Hindlimb muscle (tissue), 1 donor: ENCODE data around the gene GALNT9. TPM values are rescaled to one million over a fixed set of nuclear protein-coding genes. Genes with fewer than 3 reads are reported as not detected.

Experiments
- DNase-seq: peaks from one replicate; pipeline ENCODE4 v3.0.0-alpha.2; 2013
- polyA plus RNA-seq: library from polyadenylated mRNA; unstranded; fragments of 120-200 nt; gene quantifications from one replicate; pipeline ENCODE4 v1.2.1, GENCODE V29; 2013; ENCODE audit not compliant: insufficient read length

GALNT9 gene
- polyA plus RNA-seq, 1 donor: 1.5 TPM

- DNase-seq: no peak
Observed at GRCh38 chr12:132167611-132168310, 161.6 kb downstream of the GALNT9 start.

DNA sequence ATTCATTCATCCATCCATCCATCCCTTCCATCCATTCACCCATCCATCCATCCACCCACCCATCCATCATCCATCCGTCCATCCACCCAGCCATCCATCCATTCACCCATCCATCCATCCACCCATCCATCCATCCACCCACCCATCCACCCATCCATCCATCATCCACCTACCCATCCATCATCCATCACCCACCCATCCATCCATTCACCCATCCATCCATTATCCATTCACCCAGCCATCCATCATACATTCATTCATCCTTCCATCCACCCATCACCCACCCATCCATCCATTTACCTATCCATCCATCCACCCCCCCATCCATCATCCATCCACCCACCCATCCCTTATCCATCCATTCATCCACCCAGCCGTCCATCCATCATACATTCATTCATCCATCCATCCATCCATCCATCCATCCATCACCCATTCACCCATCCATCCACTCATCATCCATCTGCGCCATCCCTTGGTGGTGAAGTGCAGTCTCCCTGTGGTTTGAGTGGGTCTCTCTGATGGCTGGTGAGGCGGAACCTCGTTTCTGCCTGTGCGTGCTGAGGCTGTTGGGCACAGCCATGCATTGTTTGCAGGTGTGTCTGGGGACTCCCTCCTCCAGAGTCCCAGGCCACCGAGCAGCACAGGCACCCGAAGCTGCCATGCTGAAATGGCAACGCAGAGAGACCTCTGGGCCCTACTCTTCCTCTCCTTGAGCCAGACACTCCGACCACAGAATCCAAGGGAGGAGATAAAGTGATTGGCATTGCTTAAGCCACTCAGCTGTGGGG, 162.4 kb downstream of the GALNT9 start:
- no peak for DNase-seq

- DNase-seq: no peak
Observed at GRCh38 chr12:132166093-132166492, 163.3 kb downstream of the GALNT9 start.

DNA sequence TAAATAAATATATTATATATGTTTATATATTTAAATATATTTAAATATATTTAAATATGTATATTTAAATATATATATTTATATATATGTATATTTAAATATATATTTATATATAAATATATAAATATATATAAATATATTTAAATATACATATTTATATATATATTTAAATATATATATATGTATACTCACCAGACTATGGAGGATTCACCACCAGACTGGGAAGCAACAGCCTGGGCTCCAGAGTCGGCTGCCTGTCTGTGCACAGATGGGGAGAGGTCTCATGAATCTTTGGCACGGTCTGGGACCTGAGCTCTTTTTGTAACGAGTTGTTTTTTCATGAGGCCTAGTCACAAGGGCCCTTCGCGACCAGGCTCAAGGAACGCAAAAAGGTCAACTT, 163.8 kb downstream of the GALNT9 start:
- DNase-seq: no peak

- DNase-seq: no peak
Observed at GRCh38 chr12:132164426-132164825, 165.0 kb downstream of the GALNT9 start.

DNA sequence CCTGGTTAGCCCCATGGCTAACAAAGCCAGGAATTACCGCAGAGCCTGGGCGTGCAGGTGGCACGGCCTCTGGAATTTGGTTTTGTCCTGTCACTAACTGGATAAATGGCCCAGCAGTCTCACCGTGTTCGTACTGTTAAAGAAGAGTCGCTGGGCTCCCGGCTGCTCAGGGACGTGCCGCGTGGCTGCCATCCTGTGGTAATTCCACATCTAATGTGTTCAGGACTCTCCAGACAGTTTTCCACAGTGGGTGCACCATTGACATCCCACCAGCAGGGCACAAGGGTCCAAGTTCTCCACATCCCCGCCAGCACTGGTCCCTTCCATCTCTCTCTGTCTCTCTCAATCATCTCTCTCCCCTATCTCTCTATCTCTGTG, 165.5 kb downstream of the GALNT9 start:
- DNase-seq: no peak

DNA sequence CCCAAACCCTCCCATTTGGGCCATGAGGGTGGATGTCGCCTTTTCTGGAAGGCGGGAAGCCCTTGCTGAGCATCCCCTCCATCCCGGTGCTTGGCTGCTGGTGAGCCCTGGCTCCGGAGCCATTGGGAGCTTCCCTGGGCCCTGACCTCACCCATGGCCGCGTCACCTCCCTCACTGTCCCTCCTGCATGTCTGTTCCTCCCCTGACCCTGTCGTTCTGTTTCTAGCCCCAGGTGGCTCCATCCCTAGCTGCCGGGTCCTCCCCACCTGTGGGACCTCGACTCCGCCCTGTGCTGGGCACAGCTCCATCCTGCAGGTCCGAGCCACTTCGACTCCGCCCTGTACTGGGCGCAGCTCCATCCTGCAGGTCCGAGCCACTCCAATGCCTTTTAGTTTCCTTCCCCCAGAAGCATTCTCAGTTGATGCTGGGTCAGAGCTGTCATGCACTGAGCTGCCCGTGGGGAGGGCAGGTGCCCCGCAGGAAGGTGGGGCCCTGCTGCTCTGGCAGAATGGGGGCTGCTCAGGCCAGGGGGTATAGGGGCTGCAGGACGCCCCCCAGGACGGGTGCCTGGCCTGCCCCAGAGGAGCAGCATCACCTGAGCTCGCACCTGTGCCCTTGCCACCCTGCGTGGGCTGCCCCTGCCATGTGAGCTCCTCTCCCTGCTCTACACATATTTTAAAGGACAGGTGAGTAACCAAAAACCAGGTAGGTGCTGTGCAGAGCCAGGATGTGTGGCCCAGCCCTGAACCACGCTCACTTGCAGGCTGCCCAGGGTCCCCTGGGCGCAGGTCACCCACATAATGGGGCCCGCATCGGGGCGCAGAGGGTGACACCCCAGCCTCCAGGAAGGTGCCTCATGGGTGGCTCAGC, 166.1 kb downstream of the GALNT9 start:
- DNase-seq: no peak

DNA sequence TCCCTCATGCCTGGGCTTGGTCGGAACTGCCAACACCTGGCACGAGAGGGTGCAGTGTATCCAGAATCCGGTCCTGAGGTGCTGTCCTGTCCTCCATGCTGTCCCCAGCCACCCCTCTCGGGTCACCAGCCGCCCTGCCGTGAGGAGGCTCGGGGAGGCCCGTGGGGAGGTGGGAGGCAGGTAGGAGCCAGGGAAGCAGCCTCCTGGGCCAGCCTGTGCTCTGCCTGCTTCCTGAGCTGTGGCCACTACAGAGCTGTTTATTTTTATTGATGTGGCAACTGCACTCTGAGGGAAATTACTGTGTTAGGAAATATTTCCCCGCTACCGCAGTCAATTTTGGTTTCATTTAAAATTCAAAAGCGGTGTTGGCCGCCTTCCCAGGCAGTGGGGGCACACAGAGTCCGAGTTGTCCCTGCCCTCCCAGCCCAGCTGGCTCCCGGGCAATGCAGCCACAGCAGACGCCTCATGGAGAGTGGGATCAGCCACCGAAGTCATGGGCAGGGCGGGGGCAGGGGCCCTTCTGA, 166.8 kb downstream of the GALNT9 start:
- DNase-seq: no peak

GRCh38 chr12:132161796-132162507, 167.4 kb downstream of the GALNT9 start:
- DNase-seq: no peak

- DNase-seq: no peak
Observed at GRCh38 chr12:132161036-132161781, 168.2 kb downstream of the GALNT9 start.

DNA sequence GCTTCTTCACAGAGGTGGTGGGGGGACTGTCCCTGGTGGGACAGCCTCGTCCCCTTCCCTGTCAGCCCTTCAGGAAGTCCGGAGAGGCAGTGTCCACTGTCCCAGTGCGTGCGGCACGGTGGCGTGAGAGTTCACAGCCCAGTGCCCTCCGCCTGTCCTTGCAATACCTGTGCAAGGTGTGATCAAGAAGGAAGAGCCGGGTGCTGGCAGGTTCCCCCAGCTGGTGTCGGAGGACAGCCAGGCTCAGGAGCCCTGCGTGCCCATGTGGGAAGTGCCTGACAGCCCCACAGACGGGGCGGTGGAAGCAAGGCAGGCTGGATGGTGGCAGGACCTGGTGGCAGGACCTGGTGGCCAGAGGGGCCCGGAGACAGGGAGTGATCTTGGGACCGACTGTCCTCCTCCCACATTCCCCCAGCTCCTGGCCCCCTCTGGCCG, 168.8 kb downstream of the GALNT9 start:
- DNase-seq: no peak

DNA sequence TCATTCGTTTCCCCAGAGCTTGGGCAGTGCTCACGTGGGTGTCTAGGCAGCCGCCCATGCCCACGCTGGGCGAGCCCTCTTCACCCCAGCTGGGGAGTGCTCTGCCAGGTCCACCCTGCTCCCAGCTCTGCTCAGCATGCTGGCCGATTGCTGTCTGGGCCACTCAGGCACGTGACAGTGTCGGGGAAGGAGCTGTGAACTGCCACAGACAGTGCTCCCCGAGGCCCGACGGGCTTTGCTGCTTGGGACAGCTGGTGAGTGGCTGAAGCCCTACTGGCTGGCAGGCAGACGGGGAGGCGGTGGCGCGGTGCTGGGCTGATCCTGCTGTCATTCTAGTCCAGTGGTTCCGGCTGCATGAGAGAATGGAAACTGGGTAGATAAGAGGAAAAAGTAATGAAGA, 169.4 kb downstream of the GALNT9 start:
- no peak for DNase-seq

- no peak for DNase-seq
Observed at GRCh38 chr12:132159555-132160003, 169.8 kb downstream of the GALNT9 start.

DNA sequence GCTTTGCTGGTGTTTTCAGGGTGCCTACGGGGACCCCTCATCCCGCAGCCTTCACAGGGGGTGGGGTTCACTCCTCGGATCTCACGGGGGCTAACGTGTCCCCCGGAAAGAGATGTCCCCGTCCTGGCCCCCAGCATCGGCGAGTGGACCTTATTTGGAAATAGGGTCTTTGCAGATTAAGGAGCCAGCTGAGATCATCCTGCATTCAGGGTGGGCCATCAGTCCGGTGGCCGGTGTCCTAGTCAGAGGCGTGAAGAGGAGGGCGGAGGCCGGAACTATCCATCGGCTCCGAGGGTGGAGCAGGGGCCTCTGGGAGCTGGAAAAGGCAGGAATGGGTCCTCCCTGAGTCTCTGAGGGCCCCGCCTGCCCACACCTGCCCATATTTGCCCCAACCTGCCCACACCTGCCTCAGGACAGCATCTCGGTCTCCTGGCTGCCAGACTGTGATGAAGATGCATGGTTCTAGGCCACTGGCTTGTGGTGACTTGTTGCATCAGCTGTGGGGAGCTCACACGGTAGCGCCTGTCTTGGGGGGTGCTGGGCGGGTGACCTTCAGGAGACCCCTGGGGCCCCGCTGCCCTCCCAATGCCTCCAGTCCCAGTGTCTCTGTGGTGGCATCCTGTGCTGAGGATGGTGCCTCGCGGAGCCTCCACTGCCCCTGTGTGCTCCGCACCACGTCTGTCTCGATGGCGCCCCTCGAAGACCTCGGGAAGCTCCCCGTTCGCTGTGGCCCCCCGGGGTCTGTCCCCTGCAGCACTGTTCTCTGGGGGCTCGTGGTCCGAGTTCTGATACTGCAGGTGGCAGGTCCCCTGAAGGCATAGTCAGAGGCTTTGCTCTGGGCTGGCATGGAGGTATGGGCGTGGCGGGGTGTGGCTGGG, 170.5 kb downstream of the GALNT9 start:
- DNase-seq: no peak

DNA sequence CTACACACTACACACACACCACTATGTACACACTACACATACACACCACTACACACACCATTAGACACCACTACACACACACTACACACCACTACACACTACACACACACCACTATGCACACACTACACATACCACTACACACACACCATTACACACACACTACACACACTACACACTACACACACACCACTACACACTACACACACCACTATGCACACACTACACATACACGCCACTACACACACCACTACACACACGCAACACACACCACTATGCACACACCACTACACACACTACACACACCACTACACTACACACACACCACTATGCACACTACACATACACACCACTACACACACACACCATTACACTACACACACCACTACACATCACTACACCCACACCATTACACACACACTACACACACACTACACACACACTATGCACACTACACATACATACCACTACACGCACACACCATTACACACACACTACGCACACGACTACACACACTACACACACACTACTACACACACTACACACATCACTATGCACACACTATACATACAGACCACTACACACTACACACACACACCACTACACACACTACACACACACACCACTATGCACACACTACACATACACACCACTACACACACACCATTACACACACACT, 171.5 kb downstream of the GALNT9 start:
- no peak for DNase-seq

GRCh38 chr12:132156573-132157325, 172.6 kb downstream of the GALNT9 start:
- no peak for DNase-seq

DNA sequence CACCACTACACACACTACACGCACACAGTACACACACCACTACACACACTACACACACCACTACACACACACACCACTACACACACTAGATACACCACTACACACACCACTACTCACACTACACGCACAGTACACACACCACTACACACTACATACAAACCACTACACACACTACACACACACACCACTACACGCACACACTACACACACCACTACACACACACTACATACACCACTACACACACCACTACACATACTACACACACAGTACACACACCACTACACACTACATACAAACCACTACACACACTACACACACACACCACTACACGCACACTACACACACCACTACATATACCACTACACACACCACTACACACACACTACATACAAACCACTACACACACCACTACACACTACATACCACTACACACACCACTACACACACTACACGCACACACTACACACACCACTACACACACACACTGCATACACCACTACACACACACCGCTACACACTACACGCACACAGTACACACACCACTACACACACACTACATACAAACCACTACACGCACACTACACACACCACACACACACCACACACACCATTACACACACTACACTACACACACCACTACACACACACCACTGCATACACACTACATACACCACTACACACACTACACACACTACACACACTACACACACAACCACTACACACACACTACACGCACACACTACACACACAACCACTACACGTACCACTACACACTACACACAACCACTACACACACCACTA, 173.4 kb downstream of the GALNT9 start:
- no peak for DNase-seq
